GM21515 (cell line): ENCODE data around the gene OSGIN1.

Source experiments
- ATAC-seq: cut with Tn5 transposase; IDR thresholded peaks from one replicate; pipeline ENCODE4 v1.9.1; 2021; ENCODE audit not compliant: unreplicated experiment

Gene OSGIN1

DNA sequence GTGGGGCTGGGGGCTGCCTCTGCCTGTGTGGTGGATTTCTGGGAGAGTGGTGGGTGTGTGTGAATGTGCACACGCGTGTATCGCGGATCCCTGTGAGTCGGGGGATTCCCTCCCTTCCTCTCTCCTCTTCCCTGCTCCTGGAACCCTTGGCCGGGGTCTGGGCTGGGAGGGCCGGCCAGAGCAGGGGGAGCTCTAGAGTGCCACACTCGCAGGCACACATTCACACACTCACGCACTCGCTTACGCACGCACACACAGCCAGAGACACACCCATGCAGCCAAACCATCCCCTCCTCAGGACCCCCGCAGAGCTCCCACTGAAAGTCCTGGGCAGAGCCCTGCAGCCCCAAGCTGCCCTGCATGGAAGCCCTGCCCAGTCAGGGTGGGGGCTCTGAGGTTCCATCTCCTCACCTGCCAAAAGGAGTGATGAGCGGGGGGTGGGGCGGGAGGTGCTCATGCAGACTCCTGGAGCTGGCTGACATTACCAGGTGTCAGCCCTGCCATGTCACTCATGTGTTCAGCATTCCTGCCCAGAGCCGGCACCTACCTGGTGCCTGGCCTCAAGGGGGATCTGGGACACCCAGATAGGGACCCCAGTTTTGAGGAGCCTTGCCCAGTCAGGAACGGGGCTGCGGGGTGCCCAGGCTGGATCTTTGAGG lies 16.9 kb downstream of the OSGIN1 start:
- ATAC-seq, result no peak

DNA sequence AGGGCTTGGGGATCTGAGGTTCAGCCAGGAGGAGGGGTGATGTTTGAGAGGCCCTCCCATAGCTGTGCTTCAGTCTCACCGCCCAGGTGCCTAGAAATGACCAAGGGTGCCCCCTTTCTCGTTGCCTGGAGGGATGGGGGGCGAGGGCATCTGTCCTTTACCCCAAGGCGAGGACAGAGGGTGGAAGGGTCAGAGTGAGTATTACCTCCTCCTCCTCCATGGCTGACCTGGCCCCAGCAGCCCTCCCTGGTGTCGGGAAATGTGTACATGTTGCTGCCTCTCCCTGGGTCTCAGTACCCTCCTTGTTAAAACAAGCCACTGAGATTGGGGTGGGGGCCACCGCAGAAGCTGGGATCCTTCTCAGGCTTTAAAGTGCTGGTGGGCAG lies 17.4 kb downstream of the OSGIN1 start:
- no peak for ATAC-seq

DNA sequence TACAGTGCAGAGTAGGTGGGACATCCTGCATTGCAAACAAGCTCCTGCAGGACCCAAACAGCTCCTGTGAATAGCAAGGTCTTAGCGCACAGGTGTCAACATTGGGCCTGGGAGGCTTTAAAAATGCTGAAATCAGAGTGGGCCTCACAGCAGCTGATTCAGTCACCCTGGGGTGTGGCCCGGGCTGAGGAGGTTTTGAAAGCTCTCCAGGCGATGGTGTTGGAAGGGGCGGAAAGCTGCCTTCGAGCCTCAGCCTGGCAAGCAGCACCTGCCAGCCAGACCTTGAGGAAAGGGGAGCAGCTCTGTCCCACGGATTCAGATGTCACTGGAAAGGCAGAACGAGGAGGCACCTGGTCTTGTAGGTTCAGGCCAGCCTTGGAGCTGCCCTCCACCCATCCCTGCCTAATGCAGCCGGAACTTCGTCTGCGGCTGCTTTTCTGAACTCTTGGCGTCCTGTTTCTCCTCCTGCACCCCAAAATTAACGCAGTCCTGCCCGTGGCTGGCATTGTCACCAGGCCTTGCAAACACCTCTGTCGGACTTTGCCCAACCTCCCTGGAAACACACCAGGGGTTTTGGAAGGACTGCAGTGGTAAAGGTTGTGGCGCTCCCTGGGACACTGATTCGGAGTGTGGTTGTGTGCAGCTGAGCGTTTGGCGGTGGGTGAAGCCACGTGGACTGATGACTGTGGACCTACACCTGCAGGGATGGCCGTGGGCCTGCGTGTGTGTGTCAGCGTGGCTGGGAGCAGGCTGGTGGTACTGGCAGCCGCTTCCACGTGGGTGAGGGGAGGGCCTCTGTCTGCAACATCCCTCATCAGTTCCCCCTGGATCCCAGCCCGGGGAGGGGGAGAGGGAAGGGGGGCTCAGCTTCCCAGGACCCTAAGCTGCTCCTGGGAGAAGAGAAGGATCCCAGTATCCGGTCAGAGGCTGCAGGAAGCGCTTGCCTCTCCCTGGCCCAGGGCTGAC lies 18.4 kb downstream of the OSGIN1 start:
- no peak for ATAC-seq

DNA sequence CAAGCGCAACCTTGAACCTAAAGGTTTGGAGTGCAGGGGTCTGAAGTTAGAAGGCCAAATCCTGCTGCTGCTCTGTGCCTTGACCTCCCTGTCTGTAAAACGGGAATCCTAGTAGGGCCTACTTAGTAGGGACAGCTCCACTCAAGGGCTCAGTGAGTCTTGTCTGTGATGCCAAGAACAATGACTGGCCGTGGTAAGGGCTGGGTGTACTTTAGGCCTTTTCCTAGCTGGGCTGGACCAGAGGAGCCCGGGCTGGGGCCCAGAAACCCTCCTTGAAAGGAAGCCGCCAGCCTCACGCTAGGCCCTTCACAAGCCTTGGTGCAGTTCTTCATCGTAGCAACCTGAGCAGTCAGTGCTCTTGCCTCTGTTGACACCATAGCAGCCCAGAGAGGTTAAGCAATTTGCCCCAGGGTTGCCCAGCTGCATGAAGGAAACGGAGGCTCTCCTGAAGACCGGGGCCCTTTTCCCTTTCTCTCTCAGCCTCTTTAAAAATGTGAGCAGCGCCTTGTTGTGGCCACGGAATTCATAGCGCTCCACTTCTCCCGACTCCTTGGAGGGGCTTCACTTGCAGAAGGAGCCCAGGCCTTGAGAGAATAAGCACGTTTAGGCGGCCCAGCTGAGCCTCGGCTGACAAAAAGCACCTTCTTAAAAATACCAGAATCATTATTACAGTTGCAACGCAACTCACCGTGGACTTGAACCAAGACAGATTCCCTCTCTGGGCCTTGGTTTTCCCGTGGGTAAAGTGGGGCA lies 19.4 kb downstream of the OSGIN1 start:
- ATAC-seq, result no peak

DNA sequence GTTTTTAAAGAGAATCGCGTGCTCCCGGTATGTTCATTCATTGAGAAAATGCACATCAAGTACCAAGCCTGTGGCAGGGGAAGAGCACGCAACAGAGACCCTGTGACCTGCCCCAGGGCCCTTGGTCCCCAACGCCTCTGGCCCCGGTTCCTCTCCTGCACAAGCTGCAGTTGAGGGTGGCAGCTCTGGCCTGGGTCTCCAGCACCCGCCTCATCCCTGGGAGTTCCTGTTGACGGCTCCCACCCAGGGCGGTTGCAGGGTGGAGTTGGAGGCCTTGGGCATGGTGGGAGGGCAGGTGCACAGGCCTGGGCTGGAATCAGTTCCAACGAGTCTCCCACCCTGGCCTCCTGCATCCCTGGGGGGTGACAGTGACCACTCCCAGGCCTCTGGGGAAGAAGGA lies 20.0 kb downstream of the OSGIN1 start:
- ATAC-seq, result no peak

DNA sequence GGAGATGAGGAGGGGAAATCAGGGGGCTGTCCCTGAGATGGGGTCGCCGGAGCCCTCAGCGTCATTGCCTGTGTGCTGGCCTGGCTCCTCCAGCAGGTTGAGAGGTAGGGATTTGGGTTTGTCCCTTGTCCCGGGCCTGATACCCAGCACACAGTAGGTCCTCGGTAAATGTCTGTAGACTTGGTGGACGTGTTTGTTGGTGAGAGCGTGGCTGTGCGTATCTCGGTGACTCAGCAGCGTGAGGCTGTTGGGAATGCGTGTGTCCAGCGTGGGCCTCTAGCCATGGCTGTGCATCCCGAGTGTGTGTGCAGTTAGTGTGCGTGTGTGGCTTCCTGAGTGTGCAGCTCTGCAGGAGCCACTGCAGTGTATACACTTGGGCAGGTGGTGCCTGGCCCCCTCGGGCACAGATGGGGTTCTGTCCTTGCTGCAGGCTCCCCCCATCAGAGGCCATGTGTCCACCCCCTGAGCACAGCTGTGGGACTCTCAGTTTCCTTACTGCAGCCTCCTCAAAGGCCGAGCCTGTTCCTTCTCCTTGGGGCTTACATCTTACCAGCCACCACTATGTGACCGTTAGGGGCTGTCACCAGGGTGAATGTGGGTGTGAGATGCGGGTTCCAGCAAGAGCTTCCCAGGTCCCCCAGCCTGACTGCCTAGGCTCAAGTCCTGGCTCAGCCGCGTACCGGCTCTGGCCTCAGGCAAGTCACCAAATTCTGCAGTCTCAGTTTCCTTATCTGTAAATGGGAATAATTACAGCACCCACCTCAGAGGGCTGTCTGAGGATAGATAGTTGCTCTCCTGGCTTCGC lies 20.7 kb downstream of the OSGIN1 start:
- no peak for ATAC-seq

DNA sequence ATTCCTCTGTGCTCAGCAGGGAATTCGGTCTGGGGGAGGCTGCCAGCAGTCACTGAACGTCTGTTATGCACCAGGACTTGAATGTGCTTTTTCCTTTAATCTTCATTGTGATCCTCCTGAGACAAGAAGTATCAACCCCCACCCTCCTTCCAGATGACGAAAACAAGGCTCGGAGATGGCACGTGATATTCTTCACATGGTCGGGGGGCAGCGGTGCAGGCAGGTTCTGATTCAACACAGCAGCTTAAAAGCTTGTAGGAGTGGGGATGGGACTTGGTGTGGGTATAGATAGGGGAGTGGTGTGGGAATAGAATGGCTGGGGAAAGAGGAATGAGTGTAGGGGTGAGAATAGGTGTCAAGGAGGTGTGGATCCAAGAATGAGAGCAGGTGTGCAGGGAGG lies 21.4 kb downstream of the OSGIN1 start:
- ATAC-seq, result no peak

DNA sequence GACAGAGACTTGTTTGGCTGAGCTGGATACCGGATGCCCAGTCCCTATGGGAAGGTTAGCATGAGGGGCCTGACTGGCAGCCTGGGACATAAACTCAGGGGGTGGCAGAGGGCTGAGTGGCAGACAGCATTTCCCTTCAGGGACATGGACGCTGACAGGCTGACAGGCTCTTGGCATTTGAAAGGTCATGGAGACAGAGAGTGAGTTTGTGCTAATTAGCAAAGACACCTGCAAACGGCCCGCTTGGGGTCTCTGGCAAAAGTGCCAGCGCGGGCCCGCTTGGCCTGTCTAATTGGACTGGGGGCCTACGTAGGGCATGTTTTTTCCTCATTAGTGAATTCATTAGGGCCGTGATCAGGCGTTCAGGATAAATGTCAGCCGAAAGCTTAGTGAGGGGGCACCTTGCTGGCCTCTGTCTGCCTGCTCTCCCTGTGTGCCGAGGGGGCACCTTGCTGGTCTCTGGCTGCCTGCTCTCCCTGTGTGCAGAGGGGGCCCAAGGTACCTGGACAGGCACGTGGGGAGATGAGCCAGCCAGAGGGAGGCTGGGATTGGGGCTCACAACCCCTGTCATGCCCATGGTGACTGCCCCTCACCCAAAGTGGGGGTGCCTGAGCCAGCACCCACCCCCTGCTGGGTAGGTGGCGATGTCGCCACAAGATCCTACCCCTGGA lies 22.7 kb downstream of the OSGIN1 start:
- no peak for ATAC-seq

DNA sequence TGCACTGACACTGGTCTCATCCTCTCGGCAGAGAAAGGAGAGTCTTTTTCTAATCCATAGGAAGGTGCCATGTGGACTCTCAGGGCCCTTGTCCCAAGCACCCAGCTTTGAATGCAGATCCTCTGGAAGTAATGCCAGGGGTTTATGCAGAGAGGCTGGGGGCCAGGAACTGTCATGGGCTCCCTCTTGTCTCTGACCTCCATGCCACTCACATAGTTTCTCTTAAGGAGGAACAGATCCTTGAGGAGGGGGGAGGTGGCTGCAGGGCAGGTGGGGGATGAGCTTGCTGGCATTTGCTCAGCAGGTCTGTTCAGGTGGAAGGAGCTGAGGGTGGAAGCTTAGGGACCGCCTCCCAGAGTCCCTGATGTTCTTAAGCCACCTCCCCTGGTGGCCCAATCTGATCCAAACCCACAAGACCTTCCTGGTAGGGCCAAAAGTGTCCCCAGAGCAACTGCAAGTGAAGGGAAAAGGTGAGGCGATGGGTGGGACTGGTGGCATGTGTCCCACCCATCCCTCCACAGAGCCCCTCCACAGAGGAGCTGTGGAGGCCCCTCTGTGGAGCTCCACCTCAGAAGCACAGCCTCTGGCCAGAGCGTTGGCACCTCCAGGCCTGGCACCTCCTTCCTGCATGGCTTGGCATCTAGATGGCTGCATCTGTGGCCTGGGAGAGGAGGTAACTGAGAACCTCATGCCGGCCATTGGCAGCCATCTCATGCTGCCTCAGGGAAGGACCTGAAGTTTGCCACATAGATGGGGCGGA lies 24.2 kb downstream of the OSGIN1 start:
- ATAC-seq, result no peak

DNA sequence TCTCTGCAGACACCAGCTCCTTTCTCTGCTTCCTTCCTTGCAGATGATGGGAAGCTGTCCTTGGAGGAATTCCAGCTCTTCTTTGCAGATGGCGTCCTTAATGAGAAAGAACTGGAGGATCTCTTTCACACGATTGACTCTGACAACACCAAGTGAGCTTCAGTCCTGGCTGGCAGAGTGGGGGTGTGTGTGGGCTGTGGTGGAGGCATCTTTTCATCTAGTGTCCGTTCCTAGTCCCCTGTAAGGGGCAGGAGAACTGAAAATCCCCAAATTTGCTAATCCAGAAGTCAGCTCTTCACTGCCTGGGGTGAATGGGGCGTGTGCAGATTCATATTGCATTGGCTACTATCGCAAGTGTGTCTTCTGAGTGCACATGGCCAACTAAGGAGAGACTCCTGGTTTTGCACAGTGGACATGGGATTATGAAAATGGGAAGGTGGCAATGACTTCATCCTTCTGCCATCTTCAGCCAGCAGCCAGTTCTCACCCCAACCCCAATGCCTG lies 25.4 kb downstream of the OSGIN1 start:
- ATAC-seq, result no peak

DNA sequence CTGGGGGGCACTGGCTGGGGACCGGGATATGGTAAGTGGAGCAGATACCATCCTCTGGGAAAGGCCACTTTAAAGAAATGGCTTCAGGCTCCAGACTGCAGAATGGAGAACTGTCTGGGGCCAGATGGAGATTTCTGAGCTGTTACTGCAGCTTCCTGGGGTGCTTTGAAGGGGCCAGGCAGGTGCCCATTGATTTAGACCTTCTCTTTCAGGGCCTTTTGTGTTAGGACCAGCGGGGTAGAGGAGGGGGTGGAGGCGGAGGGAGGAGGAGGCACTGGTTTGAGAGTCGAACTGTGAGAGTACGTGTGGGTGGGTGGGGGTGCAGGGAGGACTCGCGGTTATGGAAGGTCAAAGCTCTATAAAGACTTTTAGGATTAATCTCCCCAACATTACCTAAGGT lies 26.4 kb downstream of the OSGIN1 start:
- ATAC-seq, result no peak

DNA sequence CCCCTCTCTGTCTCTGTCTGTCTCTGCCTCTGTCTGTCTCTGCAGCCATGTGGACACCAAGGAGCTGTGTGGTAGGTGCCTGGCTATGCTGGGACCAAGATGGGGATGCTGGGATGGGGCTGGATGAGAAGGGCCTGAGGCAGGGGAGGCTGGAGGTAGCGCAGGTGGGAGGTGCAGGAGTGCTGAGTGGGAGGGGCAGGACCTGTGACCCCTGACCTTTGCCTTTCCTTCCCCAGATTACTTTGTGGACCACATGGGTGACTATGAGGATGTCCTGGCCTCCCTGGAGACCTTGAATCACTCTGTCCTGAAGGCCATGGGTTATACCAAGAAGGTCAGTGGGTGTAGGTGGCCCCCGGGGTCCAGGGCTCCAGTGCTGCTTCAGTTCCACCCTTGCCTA lies 27.8 kb downstream of the OSGIN1 start:
- no peak for ATAC-seq

DNA sequence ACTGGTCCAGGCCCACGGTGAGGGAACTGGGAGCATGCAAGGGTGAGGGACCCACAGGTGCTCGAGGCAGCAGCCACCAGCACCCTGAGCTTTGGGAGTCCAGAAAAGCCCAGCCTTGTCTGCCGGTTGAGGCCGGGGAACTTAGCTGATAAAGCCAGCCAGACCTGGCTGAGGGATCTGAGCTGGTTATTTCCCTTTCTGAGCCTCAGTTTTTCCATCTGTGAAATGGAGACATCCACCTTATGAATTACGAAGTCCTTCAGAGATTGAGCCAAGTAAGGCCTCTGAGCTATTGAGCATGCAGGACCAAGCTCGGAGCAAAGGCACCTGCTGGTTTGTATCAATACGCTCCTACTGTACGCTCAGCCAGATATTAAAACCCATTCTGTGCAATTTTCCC lies 28.8 kb downstream of the OSGIN1 start:
- no peak for ATAC-seq

DNA sequence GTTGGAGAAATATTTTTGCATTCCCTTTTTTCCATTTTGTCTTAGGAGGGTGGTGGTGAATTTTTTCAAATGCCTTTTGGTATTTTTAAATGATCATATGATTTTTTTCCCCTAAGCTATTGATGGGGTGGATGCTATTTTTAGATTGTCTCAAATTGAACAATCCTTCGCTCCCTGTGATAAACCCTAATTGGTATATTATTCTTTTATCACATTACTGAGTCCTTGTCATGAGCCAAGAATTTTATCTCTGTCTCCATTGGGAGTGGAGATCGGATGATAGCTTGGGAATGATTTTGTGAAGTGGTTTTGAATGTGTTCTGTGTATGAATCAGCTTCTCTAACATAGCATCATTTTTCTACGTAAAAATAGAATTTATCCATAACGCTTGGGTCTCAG lies 30.5 kb downstream of the OSGIN1 start:
- ATAC-seq, result no peak

DNA sequence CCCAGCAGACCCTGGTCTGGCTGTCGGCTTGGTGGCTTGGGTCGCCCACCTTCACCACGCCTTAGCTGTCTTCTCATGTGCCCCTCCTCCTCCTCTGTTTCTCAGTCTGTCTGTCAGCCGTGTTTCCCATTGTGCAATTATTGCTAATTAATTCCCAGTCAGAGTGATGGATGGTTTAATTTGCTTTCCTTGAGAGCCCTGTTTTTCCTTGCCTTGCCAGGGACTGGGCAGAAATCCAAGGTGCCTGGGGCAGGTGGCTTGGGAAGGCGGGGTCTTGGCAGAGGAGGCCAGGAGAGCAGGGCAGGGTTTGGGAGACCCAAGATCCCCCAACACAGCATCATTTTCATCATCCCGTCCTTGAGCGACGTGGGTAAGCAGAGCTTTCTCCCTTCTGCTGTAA lies 36.3 kb downstream of the OSGIN1 start:
- ATAC-seq, result no peak

DNA sequence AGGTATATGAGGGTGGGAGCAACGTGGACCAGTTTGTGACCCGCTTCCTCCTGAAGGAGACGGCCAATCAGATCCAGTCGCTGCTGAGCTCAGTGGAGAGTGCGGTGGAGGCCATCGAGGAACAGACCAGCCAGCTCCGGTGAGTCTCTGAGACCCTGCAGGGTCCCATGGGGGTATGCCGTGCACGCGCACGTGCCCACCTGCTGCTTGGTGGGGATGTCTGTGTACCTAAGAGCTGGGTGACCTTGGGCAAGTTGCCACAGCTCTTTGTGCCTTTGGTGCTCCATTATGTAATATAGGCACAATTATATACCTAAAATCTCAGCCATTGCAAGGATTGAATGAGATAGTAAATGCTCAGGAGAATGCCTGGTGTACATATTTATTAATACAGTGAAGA lies 37.5 kb downstream of the OSGIN1 start:
- ATAC-seq, result no peak

DNA sequence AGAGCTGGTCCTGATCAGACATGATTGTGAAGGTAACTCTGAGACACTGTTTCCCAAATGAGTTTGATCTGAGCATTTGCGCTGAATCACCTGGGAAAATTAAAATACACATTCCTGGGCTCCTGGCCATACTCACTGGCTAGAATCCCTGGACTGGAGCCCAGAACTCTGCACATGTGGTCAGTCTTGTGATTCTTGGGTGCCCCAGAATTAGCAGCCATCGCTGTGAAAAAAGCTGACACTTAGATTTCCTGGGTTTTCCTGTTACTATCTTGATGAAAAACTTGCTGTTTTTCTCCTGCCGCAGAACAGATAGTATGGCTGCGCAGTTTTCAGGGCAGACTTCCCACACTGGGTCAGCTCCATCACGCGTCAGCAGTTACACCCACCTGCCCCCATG lies 39.6 kb downstream of the OSGIN1 start:
- no peak for ATAC-seq

DNA sequence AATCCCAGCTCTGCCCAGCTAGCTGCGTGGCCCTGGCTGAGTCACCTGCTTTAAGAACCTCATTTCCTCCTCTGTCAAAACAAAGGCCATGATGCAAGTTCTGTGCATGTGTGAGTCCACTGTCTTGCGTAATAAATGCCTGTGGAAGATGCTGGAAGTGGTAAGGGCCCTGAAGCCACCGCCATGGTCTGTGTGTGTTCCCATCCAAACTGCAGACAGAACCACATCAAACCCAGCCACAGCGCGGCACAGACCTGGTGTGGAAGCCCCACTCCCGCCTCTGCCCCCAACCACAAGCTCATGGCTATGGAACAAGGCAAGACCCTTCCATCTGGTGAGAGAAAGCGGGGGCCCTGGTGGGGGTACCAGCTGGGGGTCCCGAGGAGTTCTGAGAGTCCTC lies 41.0 kb downstream of the OSGIN1 start:
- no peak for ATAC-seq

DNA sequence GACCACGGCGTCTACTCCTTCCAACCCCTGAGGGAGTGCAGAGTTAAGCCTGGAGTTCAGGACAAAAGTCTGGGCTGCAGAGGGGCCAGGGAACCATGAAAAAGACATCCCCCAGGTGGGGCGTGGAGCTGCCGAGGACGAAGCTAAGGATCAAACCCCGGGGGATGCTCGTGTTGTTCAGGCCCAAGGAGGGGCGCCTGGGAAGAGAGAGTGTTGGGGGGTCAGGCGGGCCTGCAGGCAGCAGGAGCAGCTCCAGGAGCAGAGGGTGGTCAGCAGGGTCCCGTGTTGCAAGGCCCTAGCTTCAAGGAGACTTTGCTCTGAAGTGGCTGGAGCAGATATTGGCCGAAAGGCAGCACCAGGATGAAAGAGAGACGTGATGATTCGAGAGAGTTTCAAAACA lies 41.7 kb downstream of the OSGIN1 start:
- no peak for ATAC-seq
